Measurements from ENCODE around the gene TCEA3.
A peak's percentile ranks its signal among the peaks of the same experiment; 100 is the strongest.

The TCEA3 gene

DNA sequence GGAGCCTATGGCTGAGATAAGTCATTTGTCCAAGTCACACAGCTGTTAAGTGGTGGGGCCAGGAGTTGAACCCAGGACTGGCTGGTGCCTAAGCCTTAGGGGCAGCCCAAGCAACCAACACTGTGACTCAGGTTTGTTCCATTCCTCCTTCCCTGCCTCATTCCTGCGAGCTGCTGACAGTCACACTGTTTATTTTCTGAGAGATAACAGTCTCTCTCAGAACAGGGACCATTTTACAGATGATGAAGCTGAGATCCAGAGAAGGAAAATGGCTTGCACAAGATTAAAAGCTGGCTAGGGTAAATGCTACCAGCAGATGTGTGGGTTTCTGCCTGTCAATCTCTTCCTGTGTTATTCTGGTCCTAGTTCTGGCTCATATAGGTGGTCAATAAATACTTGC lies 24.3 kb upstream of the TCEA3 start:
- TF ChIP-seq, protein P1, sequence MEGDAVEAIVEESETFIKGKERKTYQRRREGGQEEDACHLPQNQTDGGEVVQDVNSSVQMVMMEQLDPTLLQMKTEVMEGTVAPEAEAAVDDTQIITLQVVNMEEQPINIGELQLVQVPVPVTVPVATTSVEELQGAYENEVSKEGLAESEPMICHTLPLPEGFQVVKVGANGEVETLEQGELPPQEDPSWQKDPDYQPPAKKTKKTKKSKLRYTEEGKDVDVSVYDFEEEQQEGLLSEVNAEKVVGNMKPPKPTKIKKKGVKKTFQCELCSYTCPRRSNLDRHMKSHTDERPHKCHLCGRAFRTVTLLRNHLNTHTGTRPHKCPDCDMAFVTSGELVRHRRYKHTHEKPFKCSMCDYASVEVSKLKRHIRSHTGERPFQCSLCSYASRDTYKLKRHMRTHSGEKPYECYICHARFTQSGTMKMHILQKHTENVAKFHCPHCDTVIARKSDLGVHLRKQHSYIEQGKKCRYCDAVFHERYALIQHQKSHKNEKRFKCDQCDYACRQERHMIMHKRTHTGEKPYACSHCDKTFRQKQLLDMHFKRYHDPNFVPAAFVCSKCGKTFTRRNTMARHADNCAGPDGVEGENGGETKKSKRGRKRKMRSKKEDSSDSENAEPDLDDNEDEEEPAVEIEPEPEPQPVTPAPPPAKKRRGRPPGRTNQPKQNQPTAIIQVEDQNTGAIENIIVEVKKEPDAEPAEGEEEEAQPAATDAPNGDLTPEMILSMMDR (conservative IDR thresholded peaks at IDR 0.05; ENCODE audit: low read depth, low read length) = no peak
- DNase-seq (ENCODE audit: low read depth) = no peak
- no peak overlapping the region for H3K4me3 ChIP-seq (ENCODE audit: low read length)

DNA sequence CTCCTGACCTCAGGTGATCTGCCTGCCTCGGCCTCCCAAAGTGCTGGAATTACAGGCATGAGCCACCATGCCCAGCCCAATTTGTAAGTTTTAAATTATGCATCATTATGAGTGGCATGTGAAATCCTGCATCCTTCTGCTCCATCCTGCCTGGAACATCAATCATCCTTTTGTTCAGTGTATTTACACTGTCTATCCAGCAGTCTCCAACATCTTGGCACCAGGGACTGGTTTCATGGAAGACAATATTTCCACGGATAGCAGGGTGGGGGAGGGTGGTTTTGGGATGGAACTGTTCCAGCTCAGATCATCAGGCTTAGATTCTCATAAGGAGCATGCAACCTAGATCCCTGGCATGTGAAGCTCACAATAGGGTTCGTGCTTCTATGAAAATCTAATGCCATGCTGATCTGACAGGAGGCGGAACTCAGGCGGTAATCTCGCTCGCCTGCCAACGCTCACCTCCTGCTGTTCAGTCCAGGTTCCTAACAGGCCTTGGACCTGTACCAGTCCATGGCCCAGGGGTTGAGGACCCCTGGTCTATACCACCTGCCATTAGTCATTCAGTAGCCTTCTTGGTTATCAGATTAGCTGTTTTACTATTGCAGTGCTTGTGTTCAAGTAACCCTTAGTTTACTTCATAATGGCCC lies 22.2 kb upstream of the TCEA3 start:
- no peak for DNase-seq (ENCODE audit: low read depth)
- TF ChIP-seq, protein P1 (conservative IDR thresholded peaks at IDR 0.05; ENCODE audit: low read depth, low read length) = no peak
- H3K4me3 ChIP-seq (ENCODE audit: low read length) = no peak overlapping the region

DNA sequence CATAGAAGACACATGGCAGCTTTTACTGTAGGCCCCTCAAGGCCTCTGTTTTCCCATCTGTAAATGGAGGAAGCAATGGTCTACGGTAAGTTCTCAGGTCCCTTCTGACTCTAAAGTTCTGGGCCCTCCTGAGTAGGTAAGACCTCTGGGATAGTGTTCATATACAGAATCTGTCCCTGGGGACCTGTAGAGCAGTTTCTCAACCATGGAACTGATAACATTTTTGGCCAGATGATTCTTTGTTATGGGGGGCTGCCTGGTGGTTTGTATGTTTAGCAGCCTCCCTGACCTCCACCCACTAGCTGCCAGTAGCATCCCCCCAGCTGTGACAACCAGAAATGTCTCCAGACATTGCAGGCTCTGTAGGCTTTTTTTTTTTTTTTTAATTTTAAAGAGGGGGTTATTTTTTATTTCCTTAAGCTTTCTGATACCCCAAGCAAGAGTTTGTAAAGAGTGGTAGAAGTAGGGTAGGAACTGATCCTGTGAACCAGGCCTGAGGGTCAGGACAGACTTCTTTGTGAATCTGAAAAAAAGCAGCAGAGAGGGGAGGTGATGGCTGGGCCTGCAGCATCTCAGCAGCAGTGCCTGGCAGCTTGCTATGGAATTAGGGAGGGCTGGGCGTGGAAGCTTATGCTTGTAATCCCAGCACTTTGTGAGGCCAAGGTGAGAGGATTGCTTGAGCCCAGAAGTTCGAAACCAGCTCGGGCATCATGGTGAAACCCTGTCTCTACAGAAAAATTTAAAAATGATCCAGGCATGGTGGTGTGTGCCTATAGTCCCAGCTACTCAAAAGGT lies 20.2 kb upstream of the TCEA3 start:
- H3K4me3 ChIP-seq (ENCODE audit: low read length) = no peak overlapping the region
- no peak for DNase-seq (ENCODE audit: low read depth)
- TF ChIP-seq, protein P1 (conservative IDR thresholded peaks at IDR 0.05; ENCODE audit: low read depth, low read length) = no peak

DNA sequence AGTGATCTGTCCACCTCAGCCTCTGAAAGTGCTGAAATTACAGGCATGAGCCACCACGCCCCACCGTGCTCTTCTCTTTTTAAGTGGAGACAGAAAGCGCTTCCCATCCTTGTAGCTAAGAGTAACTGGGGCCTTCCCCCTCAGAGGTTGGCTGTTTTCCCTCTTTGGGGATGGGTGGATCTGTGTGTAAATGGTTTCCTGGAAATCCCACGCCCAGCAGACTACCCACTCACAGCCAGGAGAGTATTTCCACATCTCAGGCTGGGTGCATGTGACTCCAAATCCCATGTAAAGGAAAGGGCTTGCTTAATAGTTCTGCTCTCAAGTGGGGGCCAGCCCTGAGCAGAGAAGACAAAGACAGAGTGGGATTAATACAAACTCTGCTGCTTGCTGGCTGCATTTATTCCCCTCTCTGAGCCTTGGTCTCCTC lies 19.6 kb upstream of the TCEA3 start:
- no peak overlapping the region for H3K4me3 ChIP-seq (ENCODE audit: low read length)
- TF ChIP-seq, protein P1 (conservative IDR thresholded peaks at IDR 0.05; ENCODE audit: low read depth, low read length) = no peak
- DNase-seq (ENCODE audit: low read depth) = peak; percentile 57

DNA sequence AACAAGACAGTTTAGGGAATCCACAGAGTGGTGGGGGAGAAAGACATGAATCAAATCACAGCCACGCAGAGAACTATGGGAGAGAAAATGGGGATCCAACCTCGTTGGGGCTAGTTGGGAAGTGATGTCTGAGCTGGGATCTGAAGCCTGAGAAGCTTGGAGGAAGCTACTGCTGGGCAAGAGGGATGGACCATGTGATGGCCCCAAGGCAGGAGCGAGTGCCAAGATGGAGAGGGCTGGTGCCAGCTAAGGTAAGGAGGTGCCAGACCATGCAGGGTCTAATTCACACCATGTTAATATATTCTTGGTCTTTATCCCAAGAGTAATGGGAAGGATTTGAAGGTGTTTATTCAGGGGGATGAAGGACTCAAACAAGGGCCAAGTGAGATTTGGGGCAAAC lies 18.2 kb upstream of the TCEA3 start:
- H3K4me3 ChIP-seq (ENCODE audit: low read length) = no peak overlapping the region
- DNase-seq (ENCODE audit: low read depth) = no peak
- TF ChIP-seq, protein P1 (conservative IDR thresholded peaks at IDR 0.05; ENCODE audit: low read depth, low read length) = no peak

DNA sequence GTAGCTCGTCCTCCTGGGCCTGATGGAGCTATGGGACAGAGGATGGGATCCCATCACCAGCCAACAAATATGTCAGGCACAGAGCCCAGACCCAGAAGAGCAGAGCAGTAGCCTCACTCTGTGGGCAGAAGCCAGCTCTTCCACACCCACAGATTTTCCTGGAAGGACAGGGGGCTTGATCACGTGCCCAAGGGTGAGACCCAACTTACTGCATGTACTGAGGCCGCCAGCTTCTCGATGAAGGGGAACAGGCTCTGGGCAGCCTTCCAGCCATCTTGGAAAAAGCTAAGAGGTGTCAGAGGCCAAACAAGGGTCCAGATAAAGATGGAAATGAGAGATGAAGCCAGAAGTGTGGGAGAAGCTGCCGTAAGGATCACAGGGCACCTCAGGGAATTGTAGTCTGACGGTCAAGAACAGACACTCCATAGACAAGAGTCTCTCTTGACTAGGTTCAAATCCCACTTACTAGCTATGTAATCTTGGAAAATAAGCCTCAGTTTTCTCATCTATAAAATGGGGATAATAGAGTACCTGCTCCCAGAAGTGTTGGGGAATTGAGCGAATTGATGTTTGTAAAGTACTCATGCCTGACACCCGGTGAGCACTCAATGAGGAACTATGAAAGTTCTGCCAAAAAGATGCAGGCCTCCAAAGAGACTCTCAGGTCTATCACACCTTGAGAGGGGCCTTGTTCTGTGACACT lies 17.0 kb upstream of the TCEA3 start:
- DNase-seq (ENCODE audit: low read depth) = no peak
- no peak overlapping the region for H3K4me3 ChIP-seq (ENCODE audit: low read length)
- TF ChIP-seq, protein P1 (conservative IDR thresholded peaks at IDR 0.05; ENCODE audit: low read depth, low read length) = no peak
